ENCODE results near the gene STAT5B.

STAT5B gene

DNA sequence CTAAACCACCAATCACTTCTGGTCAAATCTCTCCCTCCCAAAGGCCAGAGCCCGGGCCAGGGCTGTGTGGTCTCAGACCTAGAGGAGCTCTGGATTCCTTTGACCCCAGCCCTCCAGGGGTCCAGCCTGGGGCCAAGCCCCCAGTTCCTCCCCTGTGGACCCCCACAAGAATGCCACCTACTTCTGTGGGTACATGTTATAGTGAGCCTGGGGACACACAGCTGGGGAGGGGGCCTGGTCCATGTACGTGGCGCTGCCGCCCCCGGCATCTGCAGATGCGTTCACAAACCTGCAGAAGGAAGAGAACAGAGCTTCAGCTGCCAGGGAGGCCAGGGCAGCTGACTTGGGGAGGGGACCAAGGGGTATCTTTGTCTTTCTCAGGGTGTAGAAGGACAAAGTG lies 74.0 kb downstream of the STAT5B start:
- Histone ChIP-seq H3K27me3 (replicated peaks; ENCODE audit: control insufficient read depth, insufficient read depth, low read length) (no peaks in the 10 kb centered on the region), H3K4me3 (replicated peaks; ENCODE audit: low read depth, low read length) (no peak overlapping the region), H3K36me3 (ENCODE audit: control insufficient read depth, insufficient read depth, low read length) (peaks cover 12% of the 10 kb centered on the region)
- no peak for TF ChIP-seq CTCF (IDR thresholded peaks at IDR 0.05; ENCODE audit: insufficient read depth, low read length, poor library complexity, severe bottlenecking)
- no peak for DNase-seq (ENCODE audit: extremely low read depth, insufficient read length)

DNA sequence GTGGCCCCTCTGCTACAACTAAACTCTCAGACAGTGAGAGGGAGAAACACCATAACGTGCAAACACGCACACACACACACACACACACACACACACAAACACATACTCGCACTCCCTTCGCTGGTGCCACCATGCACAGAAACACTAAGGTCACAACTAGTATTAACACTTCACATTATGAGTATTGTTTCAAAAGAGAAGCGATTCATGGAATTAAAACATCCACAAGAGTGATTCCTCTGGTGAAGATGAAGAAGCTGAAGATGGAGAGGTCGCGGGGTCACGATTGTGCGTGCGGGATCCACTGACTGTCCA lies 74.8 kb downstream of the STAT5B start:
- Histone ChIP-seq H3K27me3 (replicated peaks; ENCODE audit: control insufficient read depth, insufficient read depth, low read length) (no peaks in the 10 kb centered on the region), H3K4me3 (replicated peaks; ENCODE audit: low read depth, low read length) (no peak overlapping the region), H3K36me3 (ENCODE audit: control insufficient read depth, insufficient read depth, low read length) (peaks cover 12% of the 10 kb centered on the region)
- DNase-seq (ENCODE audit: extremely low read depth, insufficient read length) = no peak
- TF ChIP-seq CTCF (IDR thresholded peaks at IDR 0.05; ENCODE audit: insufficient read depth, low read length, poor library complexity, severe bottlenecking) = no peak

DNA sequence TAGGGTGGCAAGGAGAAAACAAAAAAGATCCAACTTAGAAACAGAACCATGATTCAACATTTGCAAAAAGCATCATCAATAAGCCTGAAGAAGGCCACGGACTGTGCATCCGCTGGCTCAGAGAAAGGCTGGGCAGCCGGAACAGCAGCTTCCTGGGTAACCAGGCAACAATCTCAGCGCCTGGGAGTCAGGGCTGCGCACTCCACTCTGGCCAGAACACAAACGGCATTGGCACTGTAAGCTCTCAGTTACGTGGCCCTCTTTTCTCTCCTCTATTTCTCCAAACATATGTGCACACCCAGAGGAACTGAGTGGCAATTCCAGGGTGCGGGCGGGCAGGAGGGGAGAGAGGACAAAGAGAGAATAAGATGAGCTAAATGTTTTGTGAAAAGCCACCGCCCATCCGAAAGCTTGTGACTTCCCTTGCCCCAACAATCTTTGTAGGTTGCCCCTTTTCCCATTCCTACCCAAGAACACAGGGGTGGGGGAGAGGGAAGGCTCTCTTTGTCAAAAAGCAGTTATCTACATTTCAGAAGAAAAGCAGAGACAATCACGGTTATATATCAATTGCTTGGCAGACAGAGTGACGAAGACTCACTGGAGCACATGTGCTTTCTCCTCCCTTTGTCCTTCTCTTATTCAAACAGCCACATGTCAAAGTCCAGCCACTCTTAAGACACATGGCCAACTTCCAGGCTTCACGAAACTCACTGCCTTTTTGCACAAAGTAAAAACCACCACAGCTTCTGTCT lies 75.3 kb downstream of the STAT5B start:
- TF ChIP-seq CTCF (IDR thresholded peaks at IDR 0.05; ENCODE audit: insufficient read depth, low read length, poor library complexity, severe bottlenecking) = no peak

GRCh38 chr17:42199416-42200011 lies 76.7 kb downstream of the STAT5B start:
- DNase-seq (ENCODE audit: extremely low read depth, insufficient read length) = no peak
- Histone ChIP-seq H3K36me3 (ENCODE audit: control insufficient read depth, insufficient read depth, low read length) (peaks cover 10% of the 10 kb centered on the region), H3K4me3 (replicated peaks; ENCODE audit: low read depth, low read length) (no peak overlapping the region), H3K27me3 (replicated peaks; ENCODE audit: control insufficient read depth, insufficient read depth, low read length) (no peaks in the 10 kb centered on the region)
- TF ChIP-seq CTCF (IDR thresholded peaks at IDR 0.05; ENCODE audit: insufficient read depth, low read length, poor library complexity, severe bottlenecking) = no peak

More for the DNA sequence above, 75.3 kb downstream of the STAT5B start:
- no peak overlapping the region for H3K4me3 ChIP-seq (replicated peaks; ENCODE audit: low read depth, low read length)
- DNase-seq (ENCODE audit: extremely low read depth, insufficient read length) = no peak
- H3K27me3 ChIP-seq (replicated peaks; ENCODE audit: control insufficient read depth, insufficient read depth, low read length) = no peaks in the 10 kb centered on the region
- peaks cover 12% of the 10 kb centered on the region for H3K36me3 ChIP-seq (ENCODE audit: control insufficient read depth, insufficient read depth, low read length)

GRCh38 chr17:42198897-42199296 lies 77.3 kb downstream of the STAT5B start:
- peaks cover 9% of the 10 kb centered on the region for H3K36me3 ChIP-seq (ENCODE audit: control insufficient read depth, insufficient read depth, low read length)
- DNase-seq (ENCODE audit: extremely low read depth, insufficient read length) = no peak
- H3K27me3 ChIP-seq (replicated peaks; ENCODE audit: control insufficient read depth, insufficient read depth, low read length) = no peaks in the 10 kb centered on the region
- TF ChIP-seq CTCF (IDR thresholded peaks at IDR 0.05; ENCODE audit: insufficient read depth, low read length, poor library complexity, severe bottlenecking) = no peak
- no peak overlapping the region for H3K4me3 ChIP-seq (replicated peaks; ENCODE audit: low read depth, low read length)

Measured in GM06990 (cell line).